ENCODE measurements around the gene RFX7.

RFX7 gene

DNA sequence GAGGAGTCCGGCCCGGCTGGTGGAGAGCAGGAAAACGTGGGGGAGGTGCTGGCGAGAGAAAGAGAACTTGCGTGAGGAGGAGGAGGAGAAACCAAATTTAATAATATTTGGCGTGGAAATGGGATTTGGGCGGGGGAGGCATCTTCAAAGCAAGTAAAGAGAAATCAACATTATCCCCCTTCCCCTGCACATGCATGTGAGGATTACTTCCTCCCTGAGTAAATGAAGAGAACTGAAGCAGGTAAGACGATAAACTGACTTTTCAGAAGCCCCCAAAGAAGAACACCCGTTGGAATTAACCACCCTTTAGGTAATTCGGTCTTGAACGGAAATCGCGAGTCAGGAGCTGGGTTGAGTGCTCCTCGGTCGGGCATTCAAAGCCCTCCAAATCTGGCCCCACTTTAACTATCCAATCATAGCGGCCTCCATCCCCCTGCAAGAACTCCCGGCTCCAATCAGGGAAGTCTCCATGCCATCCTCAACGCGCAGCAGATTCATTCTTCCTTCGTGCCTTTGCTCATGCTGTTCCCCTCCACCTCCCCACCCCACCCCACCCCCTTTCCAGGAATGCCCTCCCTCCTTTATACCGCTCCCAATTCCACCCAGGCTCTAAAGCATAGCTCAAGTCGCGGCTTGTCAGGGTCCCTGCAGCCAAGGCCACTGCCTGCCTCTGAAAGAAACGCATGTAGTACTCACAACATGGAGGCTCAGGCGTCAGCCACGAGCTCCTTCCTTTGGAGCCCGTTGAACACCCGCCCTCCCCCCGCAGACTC lies 545 bp upstream of the RFX7 start:
- DNase-seq, result peak; percentile 3 to 37

- no peak for DNase-seq
Measured at GRCh38 chr15:56242576-56243162, 1.0 kb downstream of the RFX7 start.

- DNase-seq, result peak in 1 of 2 donors; percentile 14
Measured at GRCh38 chr15:56241374-56242105, 2.1 kb downstream of the RFX7 start.

GRCh38 chr15:56240390-56240789 lies 3.3 kb downstream of the RFX7 start:
- no peak for DNase-seq

GRCh38 chr15:56236197-56236596 lies 7.5 kb downstream of the RFX7 start:
- no peak for DNase-seq

DNA sequence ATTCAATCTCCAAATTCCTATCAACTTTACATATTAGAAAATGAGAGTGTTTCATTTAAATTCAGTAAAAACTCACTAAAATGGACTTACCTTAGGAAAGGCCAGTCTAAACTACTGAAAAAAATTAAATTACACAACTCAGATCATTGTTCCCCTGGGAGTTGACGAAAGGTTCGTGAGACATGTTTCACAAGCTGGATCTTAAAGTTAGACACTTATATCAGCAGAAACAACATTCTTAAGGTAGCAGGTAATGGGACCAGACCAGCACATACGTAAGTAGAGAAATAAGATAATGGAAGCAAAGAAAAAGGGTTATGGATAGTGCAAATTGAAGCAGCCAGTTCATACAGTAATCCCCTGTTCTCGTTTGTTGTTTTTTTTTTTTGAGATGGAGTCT lies 8.9 kb downstream of the RFX7 start:
- DNase-seq, result no peak

GRCh38 chr15:56233549-56233948 lies 10.1 kb downstream of the RFX7 start:
- no peak for DNase-seq

- DNase-seq, result no peak
Measured at GRCh38 chr15:56232058-56232457, 11.6 kb downstream of the RFX7 start.

- no peak for DNase-seq
Measured at GRCh38 chr15:56228854-56229253, 14.8 kb downstream of the RFX7 start.

GRCh38 chr15:56228352-56228751 lies 15.3 kb downstream of the RFX7 start:
- DNase-seq, result no peak

DNA sequence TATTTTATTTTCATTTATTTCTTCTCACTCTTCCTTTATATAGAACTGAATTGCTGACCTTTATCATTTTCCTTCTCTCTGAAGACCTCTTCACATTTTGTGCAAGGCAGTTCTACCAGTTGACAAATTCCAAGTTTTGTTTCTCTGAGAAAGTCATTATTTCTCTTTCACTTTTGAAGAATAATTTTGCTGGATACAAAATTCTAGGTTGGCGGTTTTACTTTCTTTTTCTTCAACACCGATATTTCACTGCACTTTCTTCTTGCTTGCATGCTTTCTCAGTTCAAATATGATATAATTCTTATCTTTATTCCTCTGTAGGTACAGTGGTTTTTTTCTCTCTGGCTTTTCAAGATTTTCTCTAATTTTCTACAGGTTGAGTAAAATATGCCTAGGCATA lies 15.9 kb downstream of the RFX7 start:
- DNase-seq, result no peak

DNA sequence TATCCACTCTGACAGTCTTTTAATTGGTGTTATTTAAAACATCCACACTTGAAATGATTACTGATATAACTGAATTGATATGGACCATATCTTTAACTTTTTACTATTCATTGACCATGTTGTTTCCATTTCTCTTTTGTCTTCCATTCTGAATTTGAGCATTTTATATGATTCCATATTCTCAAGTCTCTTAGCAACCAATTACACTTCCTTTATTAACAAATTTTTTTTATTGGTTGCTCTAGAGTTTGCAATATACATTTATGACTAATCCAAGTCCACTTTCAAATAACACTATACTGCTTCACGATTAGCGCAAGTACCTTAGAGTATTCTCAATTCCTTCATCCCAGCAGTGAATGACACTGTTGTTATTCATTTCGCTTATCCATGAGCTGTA lies 16.4 kb downstream of the RFX7 start:
- no peak for DNase-seq

- no peak for DNase-seq
Measured at GRCh38 chr15:56225520-56225919, 18.2 kb downstream of the RFX7 start.

- DNase-seq, result no peak
Measured at GRCh38 chr15:56222302-56222701, 21.4 kb downstream of the RFX7 start.

DNA sequence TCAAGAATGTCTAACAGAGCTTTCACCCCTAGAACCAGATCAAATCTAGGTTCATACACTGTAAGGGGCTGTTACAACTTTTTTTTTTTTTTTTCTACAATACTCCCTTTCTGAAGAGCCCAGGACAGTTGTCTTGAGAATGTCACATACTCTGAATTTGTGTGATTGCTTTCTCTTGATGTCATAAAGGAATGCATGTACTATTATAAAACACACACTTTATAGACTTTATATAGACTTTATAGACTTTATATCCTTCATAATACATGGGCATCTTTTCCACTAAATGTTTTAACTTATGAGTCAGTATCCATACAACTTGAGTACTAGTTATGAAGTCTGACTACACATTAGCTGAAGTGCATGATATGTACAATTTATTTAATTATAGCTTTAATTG lies 26.3 kb downstream of the RFX7 start:
- DNase-seq, result no peak

DNA sequence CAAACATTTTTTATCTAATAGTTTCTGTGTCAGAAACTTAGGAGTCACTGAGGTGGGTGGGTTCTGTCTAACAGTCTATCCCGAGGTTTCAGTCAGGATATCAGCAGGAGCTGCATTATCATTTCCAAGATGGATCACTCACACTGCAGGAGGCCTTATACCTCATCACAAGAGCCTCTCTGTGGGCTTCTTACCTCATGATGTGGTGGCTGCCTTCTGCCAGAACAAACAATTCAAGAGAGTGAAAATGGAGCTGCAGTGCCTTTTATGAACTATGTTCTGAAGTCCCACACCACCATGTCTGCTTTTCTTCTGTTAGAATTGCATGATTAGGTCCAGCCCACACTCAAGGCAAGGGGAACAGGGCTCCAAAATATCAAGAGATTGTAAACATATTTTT lies 27.9 kb downstream of the RFX7 start:
- no peak for DNase-seq

DNA sequence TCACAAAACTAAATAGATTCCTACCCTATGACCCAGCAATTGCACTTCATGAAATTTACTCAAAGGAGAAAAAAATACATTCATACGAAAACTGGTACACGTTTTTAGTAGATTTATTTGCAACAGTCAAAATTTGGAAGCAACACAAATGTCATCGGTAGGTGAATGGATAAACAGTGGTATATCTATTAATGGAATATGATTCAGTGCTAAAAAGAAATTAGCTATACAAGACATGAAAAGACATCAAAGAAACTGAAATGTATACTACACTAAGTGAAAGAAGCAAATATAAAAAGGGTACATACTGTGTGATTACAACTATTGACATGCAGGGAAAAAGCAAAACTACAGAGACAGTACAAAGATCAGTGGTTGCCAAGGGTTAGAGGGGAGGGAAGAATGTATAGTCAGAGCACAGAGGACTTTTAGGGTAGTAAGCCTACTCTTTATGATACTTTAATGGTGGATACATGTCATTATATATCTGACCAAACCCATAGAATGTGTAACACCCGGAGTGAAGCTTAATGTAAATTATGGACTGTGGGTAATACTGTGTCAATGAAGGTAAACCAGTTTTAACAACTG lies 31.6 kb downstream of the RFX7 start:
- no peak for DNase-seq

- DNase-seq, result no peak
Measured at GRCh38 chr15:56211064-56211463, 32.6 kb downstream of the RFX7 start.

- no peak for DNase-seq
Measured at GRCh38 chr15:56208641-56209155, 35.0 kb downstream of the RFX7 start.

- no peak for DNase-seq
Measured at GRCh38 chr15:56208185-56208584, 35.5 kb downstream of the RFX7 start.

DNA sequence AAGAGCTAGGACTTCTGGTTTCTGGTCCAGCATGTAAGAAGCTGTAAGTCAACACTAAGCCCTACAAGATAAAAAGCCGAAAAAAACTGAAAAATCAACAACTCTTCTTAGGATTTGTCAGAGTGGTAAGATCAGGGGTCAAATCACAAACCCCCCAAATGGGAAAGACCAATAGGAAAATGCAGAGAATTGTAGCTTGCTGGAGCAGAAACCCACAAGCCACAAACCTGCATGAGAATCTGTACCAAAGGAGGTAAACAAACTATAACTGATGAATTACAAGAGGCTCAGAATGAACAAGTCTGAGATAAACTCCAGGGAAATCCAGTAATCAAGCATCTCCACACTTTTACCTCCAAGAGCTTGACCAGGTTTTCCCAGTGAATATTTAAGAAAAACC lies 36.0 kb downstream of the RFX7 start:
- peak in 1 of 2 donors; percentile 22 for DNase-seq

GRCh38 chr15:56207092-56207491 lies 36.6 kb downstream of the RFX7 start:
- DNase-seq, result peak in 1 of 2 donors; percentile 23
